ENCODE measurements around the gene EVI5L.
A peak's percentile ranks its signal among the peaks of the same experiment; 100 is the strongest.

GRCh38 chr19:7858109-7858770 lies 28.2 kb downstream of the EVI5L start:
- TF ChIP-seq EZH2 (IDR thresholded peaks at IDR 0.05; ENCODE audit: low read depth, low read length, severe bottlenecking) (no peak), RAD21 (IDR thresholded peaks at IDR 0.05 in 1 of 2, conservative IDR thresholded peaks at IDR 0.05 in 1 of 2; ENCODE audit: low read depth in 2 of 2, low read length in 2 of 2) (peak in 1 of 2 experiments; percentile 17; a peak in 1 of 4 replicates), CTCF (IDR thresholded peaks at IDR 0.05; ENCODE audit: control extremely low read depth in 1 of 3, insufficient read depth in 1 of 3, low read depth in 1 of 3, low read length in 3 of 3) (peak in 1 of 3 experiments; percentile 3; a peak in 1 of 4 replicates)
